Left colon (tissue), 2 donors: ENCODE results near the gene FGF22. TPM values are rescaled to one million over a fixed set of nuclear protein-coding genes. Genes with fewer than 3 reads are reported as not detected.
"Not testable (repeated sequence)": the region's sequence is repeated elsewhere in the genome, so short reads cannot be mapped to it uniquely, and the experiment has no call there.

Source experiments
- ATAC-seq: fragments of 200-7000 bp; cut with Tn5 transposase; one replicate; pipeline ENCODE4 v1.9.1; 2020; ENCODE audit warnings: mild to moderate bottlenecking, moderate library complexity
- DNase-seq, 2 donors: peaks; one replicate each; pipeline ENCODE4 v3.0.0-alpha.2; 2020
- intact Hi-C, 2 donors: fragments of 100-400 bp; cut with DNase I in 1 of 2; cut with micrococcal nuclease in 1 of 2; formaldehyde crosslinking; loops; one replicate each; pipeline versions ENCODE4 v1.11.2 to v1.14.0; 2022; cut with DNase I, micrococcal nuclease
- total RNA-seq, 2 donors: library from RNA; stranded (reverse); fragmentation: NEBNext Ultra II Directional; extraction: Animal tissue kit (Norgen Biotek cat#: 25700); gene quantifications; one replicate each; pipeline ENCODE4 v1.2.1, GENCODE V29; 2021
- donor health status: DM: no; HTN: no; CAD: no.
- donor health status: DM: yes; HTN: yes; CAD: no.

FGF22 gene
- total RNA-seq, 2 donors from 2014 or later: not detected

DNA sequence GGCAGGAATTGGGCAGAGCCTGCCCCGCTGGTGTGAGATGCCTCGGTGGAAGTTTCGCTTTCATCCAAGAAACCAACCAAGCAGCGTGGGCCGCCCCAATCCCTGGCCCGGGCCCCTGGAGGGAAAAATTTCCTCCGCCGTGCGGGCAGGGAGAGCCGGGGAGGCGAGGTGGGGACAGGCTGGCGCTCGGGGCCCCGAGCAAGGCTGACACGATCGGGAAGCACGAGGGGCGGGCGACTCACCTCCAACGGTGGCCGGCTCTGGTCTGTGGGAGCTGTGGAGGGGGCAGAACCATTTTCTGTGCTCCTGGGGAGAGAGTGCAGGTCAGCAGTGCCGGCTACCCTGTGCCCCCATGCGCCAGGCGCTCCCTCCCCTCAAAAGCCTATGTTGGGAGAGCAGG, 12.3 kb downstream of the FGF22 start:
- intact Hi-C loops: no loop called here
- DNase-seq (no peak), ATAC-seq (no peak)

DNA sequence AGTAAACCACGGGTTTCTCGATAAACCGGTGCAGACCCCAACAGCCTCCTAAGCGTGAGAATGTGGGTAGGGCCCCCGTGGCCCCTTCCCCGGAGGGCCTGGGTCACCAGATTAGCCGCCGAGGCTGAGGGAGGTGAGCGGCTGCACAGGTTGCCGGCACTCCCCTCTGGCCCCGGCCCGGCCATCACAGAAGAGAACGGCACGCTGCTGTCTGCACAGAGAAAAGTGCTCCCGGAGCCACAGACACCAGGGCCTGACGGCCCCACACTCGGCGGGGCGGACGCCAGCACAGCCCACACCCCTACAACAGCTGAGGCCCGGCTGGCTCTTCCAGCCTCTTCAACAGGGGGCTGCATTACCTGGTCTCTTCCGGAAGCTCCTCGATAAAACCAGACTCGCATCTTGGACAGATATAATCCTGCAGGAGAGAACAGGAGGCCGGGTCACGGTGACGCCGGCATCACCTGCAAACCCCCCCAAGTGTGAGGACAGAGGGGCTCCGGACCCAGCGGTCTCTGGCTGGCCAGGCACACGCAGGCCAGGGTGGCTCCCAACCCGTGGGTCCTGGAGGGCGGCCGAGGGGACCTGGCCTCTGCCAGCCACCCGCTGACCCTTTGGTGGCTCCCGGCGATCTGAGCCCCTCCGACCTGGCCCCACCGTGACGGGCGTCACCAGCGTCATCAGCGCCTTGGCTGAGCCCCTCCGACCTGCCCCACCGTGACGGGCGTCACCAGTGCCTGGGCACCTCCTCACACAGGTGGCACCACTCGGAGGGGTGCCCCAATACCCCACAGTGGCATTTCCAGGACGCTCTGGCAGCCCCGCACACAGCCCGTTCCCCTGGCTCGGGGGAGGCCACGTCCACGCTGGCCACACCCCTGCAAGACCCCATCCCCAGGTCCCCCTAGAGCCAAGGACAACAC, 13.0 kb downstream of the FGF22 start:
- intact Hi-C loops: no loop called here
- DNase-seq (no peak), ATAC-seq (no peak)

DNA sequence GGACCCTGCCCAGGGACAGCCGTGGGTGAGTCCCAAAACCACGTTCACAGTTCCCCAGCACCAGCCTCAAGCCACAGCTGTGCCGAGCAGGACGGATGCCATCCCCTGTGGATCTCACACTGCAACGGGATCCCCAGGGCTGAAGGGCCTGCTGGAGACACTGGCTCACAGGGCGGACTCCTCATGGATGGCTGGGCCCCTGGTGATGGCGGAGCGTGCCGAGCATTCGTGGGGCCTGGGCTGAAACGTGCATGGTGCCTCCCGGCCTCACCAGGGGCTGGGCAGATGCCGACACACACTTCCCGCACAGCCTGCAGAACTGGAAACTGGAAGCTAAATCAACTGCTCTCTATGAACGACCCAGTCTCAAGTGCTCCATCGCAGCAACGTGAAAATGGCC, 13.7 kb downstream of the FGF22 start:
- DNase-seq: no peak
- ATAC-seq: no peak
- intact Hi-C loops: no loop called here

- ATAC-seq: no peak
- no peak for DNase-seq
- intact Hi-C loops: no loop called here
Observed at GRCh38 chr19:655691-656090, 16.0 kb downstream of the FGF22 start.

- no peak for DNase-seq
- intact Hi-C loops: no loop called here
- ATAC-seq: no peak
Observed at GRCh38 chr19:656751-657559, 17.3 kb downstream of the FGF22 start.

- ATAC-seq (no peak), DNase-seq (no peak)
- intact Hi-C loops: no loop called here
Observed at GRCh38 chr19:657611-658010, 17.9 kb downstream of the FGF22 start.

GRCh38 chr19:658059-658839, 18.6 kb downstream of the FGF22 start:
- ATAC-seq (no peak), DNase-seq (no peak)
- intact Hi-C loops: no loop called here

DNA sequence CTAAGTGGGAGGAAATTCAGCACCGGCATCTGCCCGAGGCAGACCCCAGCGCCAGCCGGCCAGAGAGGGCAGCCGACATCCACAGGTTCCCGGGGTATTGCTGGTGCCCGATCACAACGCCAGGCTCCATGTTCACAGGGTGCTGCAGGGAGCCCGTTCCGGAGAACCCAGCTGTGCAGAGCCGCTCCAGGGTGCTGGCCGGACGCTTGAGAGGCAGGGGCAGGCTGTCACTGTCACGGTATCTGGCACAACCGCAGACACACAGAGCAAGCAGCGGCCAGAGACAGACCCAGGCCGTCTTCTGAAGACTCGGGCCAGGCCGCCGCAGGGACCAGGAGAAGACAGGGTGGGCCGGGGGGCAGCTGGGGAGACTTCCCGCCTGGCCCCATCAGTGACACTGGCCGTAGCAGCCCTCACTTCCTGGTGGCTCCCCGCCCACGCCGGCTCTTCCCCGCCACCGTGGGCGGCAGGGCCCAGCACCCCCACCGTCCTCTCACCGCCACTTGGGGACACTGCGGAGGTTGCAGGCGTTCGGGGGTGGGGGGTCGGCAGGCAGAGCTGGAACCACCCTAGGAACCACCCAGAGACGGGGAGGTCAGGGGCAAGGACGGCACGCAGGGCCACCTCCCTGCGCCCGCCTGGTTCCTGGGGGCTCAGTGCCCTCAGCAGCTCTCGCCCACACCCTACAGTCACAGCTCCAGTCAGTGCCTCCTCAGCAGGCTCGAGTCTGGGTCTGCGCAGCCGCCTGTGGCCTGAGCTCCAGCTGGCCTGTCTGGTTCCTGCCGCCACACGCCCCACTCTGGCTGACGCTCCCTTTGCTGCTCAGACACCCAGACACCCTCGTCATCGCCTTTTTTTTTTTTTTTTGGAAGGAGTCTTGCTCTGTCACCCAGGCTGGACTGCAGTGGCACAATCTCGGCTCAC, 19.5 kb downstream of the FGF22 start:
- intact Hi-C loops: no loop called here
- ATAC-seq: no peak
- no peak for DNase-seq

GRCh38 chr19:660793-661426, 21.2 kb downstream of the FGF22 start:
- intact Hi-C loops: no loop called here
- DNase-seq (peak; percentile 71 to 80), ATAC-seq (peak; percentile 62)

- intact Hi-C loops: no loop called here
- ATAC-seq: peak; percentile 56
- DNase-seq: peak in 1 of 2 donors; percentile 66
Observed at GRCh38 chr19:661427-662196, 21.9 kb downstream of the FGF22 start.

DNA sequence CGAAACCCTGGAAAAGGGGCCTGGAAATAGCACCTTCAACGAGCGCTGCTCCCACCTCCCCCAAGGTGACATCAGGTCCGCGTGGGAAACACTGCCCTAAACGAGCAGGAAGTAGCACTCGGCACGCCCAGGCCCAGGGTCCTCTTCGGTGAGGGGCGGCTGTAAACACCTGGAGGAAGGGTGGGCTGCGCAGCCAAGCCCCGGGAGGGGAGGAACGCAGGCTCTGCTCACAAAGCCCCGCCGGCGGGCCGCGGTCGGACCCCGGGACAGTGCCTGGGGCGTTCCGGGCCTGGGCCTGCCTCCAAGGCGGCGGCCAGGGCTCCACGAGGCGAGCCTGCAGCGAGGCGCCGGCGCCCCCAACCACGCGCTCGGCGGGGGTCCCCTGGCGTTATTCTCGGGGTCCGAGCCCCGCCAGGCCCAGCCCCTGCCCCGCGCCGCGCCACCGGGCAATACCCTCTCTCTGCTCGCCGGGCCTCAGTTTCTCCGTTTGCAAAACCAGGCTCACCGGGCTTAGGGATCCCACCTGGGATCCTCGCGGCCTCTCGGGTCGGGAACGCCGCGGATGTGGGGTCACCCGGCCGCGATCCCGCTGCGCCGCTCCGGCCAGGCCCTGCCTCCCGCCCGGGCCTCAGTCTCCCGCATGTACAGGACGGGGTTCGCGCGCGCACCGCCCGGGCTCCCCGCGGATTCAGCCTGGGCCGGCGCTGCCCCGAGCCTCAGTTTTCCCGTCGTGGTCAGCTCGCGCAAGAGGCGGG, 22.7 kb downstream of the FGF22 start:
- ATAC-seq (peak; percentile 59), DNase-seq (peak; percentile 82 to 84)
- intact Hi-C loops: no loop called here

DNA sequence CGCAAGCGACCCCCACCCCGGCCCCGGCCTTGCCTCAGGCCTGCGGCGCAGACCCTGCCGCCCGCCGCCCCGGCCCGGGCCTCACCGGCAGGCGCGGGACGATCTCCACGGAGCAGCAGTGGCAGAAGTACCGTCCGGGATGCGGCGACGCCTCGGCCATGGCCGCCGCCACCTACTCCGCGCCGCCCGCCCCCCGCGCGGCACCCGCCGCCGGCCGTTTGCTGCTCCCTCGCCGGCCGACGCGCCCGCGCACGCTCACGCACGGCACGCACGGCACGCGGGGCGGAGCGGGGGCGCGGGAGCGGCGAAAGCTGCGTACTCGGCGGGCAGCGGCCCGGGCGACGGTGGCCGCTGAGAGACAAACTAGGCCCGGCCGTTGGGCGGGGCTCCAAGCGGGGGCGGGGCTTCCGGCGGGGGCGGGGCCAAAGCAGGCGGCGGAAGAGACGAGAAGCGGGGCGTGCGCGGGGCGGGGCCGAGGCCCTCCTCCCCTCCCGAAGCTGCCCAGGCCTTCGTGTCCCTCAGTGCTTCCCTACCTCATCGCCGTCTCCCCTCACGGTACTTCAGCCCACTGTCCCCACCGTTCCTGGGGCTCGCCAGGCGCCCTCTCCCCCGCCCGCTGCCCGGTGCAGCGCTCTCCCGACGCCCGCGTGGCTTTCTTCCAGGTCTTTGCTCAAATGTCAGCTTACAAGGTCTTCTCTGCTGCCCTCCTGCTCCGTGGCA, 23.4 kb downstream of the FGF22 start, which contains the start of gene RNF126:
TSS of gene RNF126 (minus strand) at position 253 of the 720 bp plus-strand sequence. CDS start at position 160, 93 bp downstream.
- intact Hi-C loops: no loop called here
- DNase-seq: peak; percentile 85 to 94
- peak; percentile 65 for ATAC-seq

DNA sequence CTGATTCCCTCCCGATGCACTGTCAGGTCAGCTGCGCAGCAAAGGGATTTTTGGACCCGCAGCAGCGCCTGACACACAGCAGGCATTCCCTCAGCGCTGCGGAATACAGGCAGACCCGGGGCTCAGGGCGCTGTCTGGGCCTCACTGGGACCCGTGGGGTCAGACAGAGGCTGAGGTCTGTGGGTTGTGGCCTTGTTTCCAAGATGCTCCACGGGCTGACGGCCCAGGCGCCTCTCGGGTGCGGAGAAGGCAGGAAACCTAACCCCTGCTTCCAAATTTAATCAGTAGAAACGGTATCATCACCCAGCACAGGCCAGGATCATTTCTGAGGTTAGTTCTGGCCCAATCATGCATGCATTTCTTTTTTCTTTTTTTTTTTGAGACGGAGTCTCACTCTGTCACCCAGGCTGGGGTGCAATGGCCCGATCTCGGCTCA, 24.0 kb downstream of the FGF22 start:
- intact Hi-C loops: no loop called here
- no peak for DNase-seq
- no peak for ATAC-seq

DNA sequence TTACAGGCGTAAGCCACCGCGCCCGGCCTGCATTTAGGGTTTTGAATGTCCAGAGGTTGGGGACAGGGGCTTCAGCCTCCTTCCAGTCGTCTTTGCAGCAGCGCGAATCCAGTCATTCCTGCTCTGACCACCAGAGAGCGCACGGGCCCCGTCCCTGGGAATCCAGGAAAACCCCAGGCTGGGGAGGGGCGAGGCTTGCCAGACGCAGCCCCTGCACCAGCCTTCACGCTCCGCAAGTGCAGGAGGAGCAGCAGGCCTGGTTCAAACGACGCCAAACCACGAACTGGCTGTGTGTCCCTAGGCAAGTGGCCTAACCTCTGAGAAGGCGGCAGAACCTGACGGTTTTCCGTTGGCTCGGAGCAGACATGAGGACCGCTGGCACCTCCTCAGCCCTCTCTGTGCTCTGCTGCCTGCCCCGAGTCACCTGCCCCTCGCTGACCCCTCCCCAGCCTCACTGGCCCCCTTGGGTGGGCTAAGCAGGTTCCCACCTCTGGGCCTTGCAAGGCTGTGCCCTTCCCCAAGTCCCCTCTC, 25.3 kb downstream of the FGF22 start:
- intact Hi-C loops: no loop called here
- peak; percentile 9 for ATAC-seq
- peak in 1 of 2 donors; percentile 86 for DNase-seq

GRCh38 chr19:666985-667573, 27.4 kb downstream of the FGF22 start:
- not testable (repeated sequence) for ATAC-seq

More at GRCh38 chr19:666985-667573, 27.4 kb downstream of the FGF22 start:
- not testable (repeated sequence) for DNase-seq
- intact Hi-C loops: loop anchor here in 1 of 2 donors (2.0 kb wide), 1 partner anchor 66 kb away; no protein-coding TSS in a partner anchor
